ENCODE results near the gene SPRED2. TPM values are rescaled to one million over a fixed set of nuclear protein-coding genes. Genes with fewer than 3 reads are reported as not detected.

The SPRED2 gene
- total and polyA plus RNA-seq, 3 donors from 2014 or later, result 10.0 to 14.1 (median 11.3) TPM

DNA sequence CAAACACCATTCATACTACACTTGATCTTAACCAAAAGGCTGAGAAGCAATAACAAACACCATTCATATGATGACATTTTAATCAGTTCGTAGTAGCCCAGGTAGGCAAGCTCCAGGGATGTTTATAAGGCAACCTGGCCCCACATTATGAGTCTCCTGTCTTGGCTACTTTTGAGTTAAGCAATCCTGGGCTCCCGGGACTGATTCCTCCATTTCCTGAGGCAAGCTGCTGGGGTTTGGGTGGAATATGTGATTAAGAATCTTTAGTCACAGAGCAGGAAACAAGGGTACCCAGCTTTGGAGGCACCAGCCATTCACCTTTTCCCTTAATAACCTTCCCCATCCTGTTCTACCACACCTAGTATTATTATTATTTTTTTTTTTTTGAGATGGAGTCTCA, 24.5 kb upstream of the SPRED2 start:
- Histone ChIP-seq H3K4me3 (no peak overlapping the region), H3K27ac (no peak overlapping the region), H3K4me1 (no peaks in the 10 kb centered on the region), H3K36me3 (ENCODE audit: low read depth, missing control alignments) (no peaks in the 10 kb centered on the region), H3K27me3 (no peaks in the 10 kb centered on the region), H3K9me3 (no peaks in the 10 kb centered on the region)
- 83 to 92% methylated on average over 2 of the region's 2 CpGs for WGBS, 2 donors
- intact Hi-C loops (cut with DNase I; ENCODE audit: low total_unique reads), result no loop called here
- no peak for DNase-seq
- TF ChIP-seq, protein P1, sequence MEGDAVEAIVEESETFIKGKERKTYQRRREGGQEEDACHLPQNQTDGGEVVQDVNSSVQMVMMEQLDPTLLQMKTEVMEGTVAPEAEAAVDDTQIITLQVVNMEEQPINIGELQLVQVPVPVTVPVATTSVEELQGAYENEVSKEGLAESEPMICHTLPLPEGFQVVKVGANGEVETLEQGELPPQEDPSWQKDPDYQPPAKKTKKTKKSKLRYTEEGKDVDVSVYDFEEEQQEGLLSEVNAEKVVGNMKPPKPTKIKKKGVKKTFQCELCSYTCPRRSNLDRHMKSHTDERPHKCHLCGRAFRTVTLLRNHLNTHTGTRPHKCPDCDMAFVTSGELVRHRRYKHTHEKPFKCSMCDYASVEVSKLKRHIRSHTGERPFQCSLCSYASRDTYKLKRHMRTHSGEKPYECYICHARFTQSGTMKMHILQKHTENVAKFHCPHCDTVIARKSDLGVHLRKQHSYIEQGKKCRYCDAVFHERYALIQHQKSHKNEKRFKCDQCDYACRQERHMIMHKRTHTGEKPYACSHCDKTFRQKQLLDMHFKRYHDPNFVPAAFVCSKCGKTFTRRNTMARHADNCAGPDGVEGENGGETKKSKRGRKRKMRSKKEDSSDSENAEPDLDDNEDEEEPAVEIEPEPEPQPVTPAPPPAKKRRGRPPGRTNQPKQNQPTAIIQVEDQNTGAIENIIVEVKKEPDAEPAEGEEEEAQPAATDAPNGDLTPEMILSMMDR (IDR thresholded peaks at IDR 0.05), result no peak
- TF ChIP-seq POLR2A (IDR thresholded peaks at IDR 0.05), result no peak

DNA sequence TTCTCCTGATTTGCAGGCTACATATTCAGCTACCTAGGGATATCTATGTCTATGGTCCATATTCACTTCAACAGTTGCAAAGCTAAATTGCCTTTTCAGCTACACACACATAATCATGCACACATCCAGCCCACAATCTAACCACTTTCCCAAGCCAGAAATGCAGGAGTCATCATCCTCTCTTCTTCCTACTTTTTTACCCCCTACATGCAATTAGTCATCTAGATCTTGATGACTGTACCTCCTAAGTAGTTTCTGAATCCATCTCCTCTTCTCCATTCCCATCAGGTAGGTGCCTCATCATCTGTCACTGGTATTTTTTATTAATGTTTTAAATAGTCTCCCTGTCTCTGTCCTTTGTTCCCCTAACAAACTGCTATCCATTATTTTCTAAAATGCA, 23.7 kb upstream of the SPRED2 start:
- Histone ChIP-seq H3K9me3 (no peaks in the 10 kb centered on the region), H3K36me3 (ENCODE audit: low read depth, missing control alignments) (no peaks in the 10 kb centered on the region), H3K27ac (no peak overlapping the region), H3K27me3 (no peaks in the 10 kb centered on the region), H3K4me1 (no peaks in the 10 kb centered on the region), H3K4me3 (no peak overlapping the region)
- DNase-seq, result no peak
- intact Hi-C loops (cut with DNase I; ENCODE audit: low total_unique reads), result no loop called here
- no peak for TF ChIP-seq POLR2A (IDR thresholded peaks at IDR 0.05)
- TF ChIP-seq, protein P1 (IDR thresholded peaks at IDR 0.05), result no peak

DNA sequence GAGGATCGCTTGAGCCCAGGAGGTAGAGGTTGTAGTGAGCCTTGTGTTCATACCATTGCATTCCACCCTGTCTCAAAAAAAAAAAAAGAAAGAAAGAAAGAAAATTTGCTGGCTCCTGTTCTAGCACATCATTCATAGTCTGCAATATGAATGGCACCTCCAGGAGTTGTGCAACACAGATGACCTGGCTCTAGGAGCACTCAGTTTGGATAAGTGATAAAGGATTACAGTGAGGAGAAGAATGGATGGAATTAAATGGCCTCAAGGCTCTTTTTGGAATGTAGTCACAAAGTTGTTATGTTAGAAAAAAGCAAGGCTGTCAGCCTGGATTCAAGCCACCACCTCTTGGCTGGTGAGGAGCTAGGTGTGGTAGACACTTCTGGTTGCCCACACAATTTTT, 21.5 kb upstream of the SPRED2 start:
- TF ChIP-seq, protein P1 (IDR thresholded peaks at IDR 0.05), result no peak
- TF ChIP-seq POLR2A (IDR thresholded peaks at IDR 0.05), result no peak
- no peak for DNase-seq
- H3K27ac ChIP-seq, result no peak overlapping the region
- H3K4me1 ChIP-seq, result no peaks in the 10 kb centered on the region
- H3K9me3 ChIP-seq, result no peaks in the 10 kb centered on the region
- 93 to 100% methylated on average over 1 of the region's 1 CpG for WGBS, 2 donors
- H3K27me3 ChIP-seq, result no peaks in the 10 kb centered on the region
- no peak overlapping the region for H3K4me3 ChIP-seq
- intact Hi-C loops (cut with DNase I; ENCODE audit: low total_unique reads), result no loop called here
- H3K36me3 ChIP-seq (ENCODE audit: low read depth, missing control alignments), result no peaks in the 10 kb centered on the region

DNA sequence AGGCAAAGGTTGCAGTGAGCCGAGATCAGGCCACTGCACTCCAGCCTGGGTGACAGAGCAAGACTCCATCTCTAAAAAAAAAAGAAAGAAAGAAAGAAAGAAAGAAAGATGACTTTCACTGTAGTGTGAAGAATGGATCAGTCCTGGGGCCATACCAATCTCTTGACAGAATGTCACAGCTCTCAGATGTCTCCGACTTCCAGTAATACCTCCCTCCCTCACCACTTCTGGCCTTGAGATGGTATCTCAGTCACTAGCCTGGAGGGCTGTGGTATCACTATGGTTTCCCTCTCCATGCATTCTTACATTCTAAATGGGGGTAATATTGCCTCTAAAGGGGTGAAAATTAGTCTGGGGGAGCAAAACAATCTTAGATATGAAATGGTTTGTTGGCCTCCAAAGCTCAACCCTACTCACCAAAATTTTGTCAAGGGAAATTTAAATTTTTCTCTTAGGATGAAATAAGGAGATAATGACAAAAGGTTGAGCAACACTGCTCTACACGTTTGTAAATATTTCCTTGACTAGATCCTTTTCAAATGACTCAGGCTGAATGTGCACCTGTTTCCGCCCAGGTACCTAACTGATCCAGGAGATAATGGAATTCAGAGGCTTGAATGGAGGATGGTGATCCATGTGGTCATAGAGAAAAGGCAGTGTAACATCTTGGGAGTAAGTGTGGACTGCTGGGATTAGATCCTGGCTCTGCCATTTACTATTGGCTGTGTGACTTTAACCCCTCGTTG, 19.9 kb upstream of the SPRED2 start:
- TF ChIP-seq, protein P1 (IDR thresholded peaks at IDR 0.05), result no peak
- no peak for TF ChIP-seq POLR2A (IDR thresholded peaks at IDR 0.05)
- H3K27ac ChIP-seq, result no peak overlapping the region
- H3K36me3 ChIP-seq (ENCODE audit: low read depth, missing control alignments), result no peaks in the 10 kb centered on the region
- no peak for DNase-seq
- H3K4me1 ChIP-seq, result no peaks in the 10 kb centered on the region
- no peaks in the 10 kb centered on the region for H3K9me3 ChIP-seq
- WGBS, 2 donors, result 59 to 67% methylated on average over 5 of the region's 5 CpGs
- H3K27me3 ChIP-seq, result no peaks in the 10 kb centered on the region
- intact Hi-C loops (cut with DNase I; ENCODE audit: low total_unique reads), result no loop called here
- H3K4me3 ChIP-seq, result no peak overlapping the region

DNA sequence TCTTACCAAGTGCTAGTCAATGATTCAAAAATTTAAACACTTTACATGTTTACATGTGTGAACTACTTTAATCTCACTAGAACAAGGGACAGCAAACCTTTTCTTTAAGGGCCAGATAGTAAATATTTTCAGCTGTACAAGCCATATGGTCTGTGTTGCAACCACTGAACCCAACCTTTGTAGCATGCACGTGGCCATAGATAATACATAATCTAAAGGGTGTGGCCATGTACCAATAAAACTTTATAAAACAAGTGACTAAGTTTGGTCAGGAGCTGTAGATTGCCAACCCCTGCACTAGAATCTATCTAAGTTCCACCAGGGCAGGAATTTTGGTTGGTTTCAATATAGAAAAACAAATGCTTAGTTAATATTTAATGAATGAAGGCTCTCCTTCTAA, 18.4 kb upstream of the SPRED2 start:
- intact Hi-C loops (cut with DNase I; ENCODE audit: low total_unique reads), result no loop called here
- no peaks in the 10 kb centered on the region for H3K36me3 ChIP-seq (ENCODE audit: low read depth, missing control alignments)
- no peaks in the 10 kb centered on the region for H3K27me3 ChIP-seq
- H3K4me1 ChIP-seq, result no peaks in the 10 kb centered on the region
- H3K27ac ChIP-seq, result no peak overlapping the region
- no peaks in the 10 kb centered on the region for H3K9me3 ChIP-seq
- TF ChIP-seq, protein P1 (IDR thresholded peaks at IDR 0.05), result no peak
- no peak for TF ChIP-seq POLR2A (IDR thresholded peaks at IDR 0.05)
- 72 to 90% methylated on average over 1 of the region's 1 CpG for WGBS, 2 donors
- no peak overlapping the region for H3K4me3 ChIP-seq
- no peak for DNase-seq

Data from testis (tissue), 3 donors.